GM12878 (cell line): ENCODE data around the gene TRAPPC2B. TPM values are rescaled to one million over a fixed set of nuclear protein-coding genes. Genes with fewer than 3 reads are reported as not detected.

Experiments
- ATAC-seq: fragments of 200-7000 bp; cut with Tn5 transposase; 3 replicates; pipeline ENCODE4 v1.9.1; 2020; ENCODE audit warnings: mild to moderate bottlenecking, moderate library complexity
- BruUV-seq: library from RNA; stranded (reverse); fragments of 400-500 nt; replicated peaks from 2 replicates; lab custom pipeline; 2021; lab: Mats Ljungman, UMichigan
- CTCF ChIA-PET: fragments of 300-600 bp; sonication (Branson Sonifier 250); formaldehyde crosslinking; extraction: SDS; loops from one replicate; lab custom pipeline; 2021; ENCODE audit warnings: inconsistent platforms; lab: Yijun Ruan, JAX
- POLR2A ChIA-PET: fragments of 350-600 bp; formaldehyde crosslinking; extraction: SDS; loops from one replicate; lab custom pipeline; 2021; ENCODE audit warnings: inconsistent platforms; lab: Charles Lee
- RAD21 ChIA-PET: fragments of 300-600 bp; sonication (Branson Sonifier 250); formaldehyde crosslinking; loops from one replicate; lab custom pipeline; 2023; ENCODE audit warnings: antibody characterized with exemption; ENCODE audit not compliant: unreplicated experiment; lab: Charles Lee
- SMC1A ChIA-PET: fragments of 300-600 bp; sonication (Branson Sonifier 250); formaldehyde crosslinking; loops from one replicate; lab custom pipeline; 2023; ENCODE audit not compliant: unreplicated experiment, uncharacterized antibody; lab: Charles Lee
- DNase-seq: peaks from one replicate; pipeline ENCODE4 v3.0.0-alpha.2; 2011; ENCODE audit warnings: low read depth, low spot score
- FAIRE-seq: peaks from 3 replicates; lab custom pipeline; 2011; peaks lifted over from hg19 to GRCh38; lab: Jason Lieb, UNC
- H2AFZ ChIP-seq: 2 replicates; pipeline ENCODE4 v1.6.0; 2011; ENCODE audit warnings: low read depth, low read length, control low read depth; ENCODE audit not compliant: control insufficient read depth
- H3K27ac ChIP-seq: 2 replicates; pipeline ENCODE4 v1.5.1; 2011; ENCODE audit warnings: control low read depth; ENCODE audit not compliant: control insufficient read depth, insufficient read depth
- H3K27me3 ChIP-seq, 2 experiments: replicated peaks in 1 of 2; 2 replicates each; pipeline versions ENCODE4 v1.6.0 to v1.6.1; 2011; ENCODE audit warnings: low read length in 1 of 2; ENCODE audit not compliant: control insufficient read depth in 2 of 2, insufficient read depth in 2 of 2
- H3K36me3 ChIP-seq, 2 experiments: 2 replicates each; pipeline ENCODE4 v1.5.1; 2011; ENCODE audit warnings: low read length in 1 of 2; ENCODE audit not compliant: control insufficient read depth in 2 of 2, insufficient read depth in 2 of 2
- H3K4me1 ChIP-seq: 2 replicates; pipeline ENCODE4 v1.6.1; 2011; ENCODE audit warnings: mild to moderate bottlenecking, low read length, moderate library complexity, mixed read lengths; ENCODE audit not compliant: control insufficient read depth, insufficient read depth
- H3K4me2 ChIP-seq: 2 replicates; pipeline ENCODE4 v1.6.0; 2011; ENCODE audit warnings: control low read depth; ENCODE audit not compliant: control insufficient read depth, insufficient read depth
- H3K4me3 ChIP-seq: fragments of 200-600 bp; sonication (generic); 2 replicates; pipeline ENCODE4 v1.5.1; 2016
- H3K79me2 ChIP-seq: 2 replicates; pipeline ENCODE4 v1.6.0; 2011; ENCODE audit warnings: low read length; ENCODE audit not compliant: control insufficient read depth, insufficient read depth
- H3K9ac ChIP-seq: 2 replicates; pipeline ENCODE4 v1.8.0; 2011; ENCODE audit warnings: low read length, control low read depth, mixed read lengths; ENCODE audit not compliant: control insufficient read depth, insufficient read depth
- H3K9me3 ChIP-seq: replicated peaks from 3 replicates; pipeline ENCODE4 v1.5.1; 2011; ENCODE audit warnings: mild to moderate bottlenecking, low read length; ENCODE audit not compliant: control insufficient read depth, insufficient read depth
- H4K20me1 ChIP-seq: 2 replicates; pipeline ENCODE4 v1.6.0; 2011; ENCODE audit not compliant: control insufficient read depth, insufficient read depth
- BRCA1 ChIP-seq: IDR thresholded peaks from 2 replicates; pipeline ENCODE4 v1.6.1; 2011; ENCODE audit warnings: low read depth, low read length, improper control_type of control experiment
- CREM ChIP-seq: IDR thresholded peaks from 2 replicates; pipeline ENCODE4 v1.6.1; 2014; ENCODE audit warnings: antibody characterized with exemption, low read depth
- DPF2 ChIP-seq: fragments of 450-650 bp; IDR thresholded peaks from 2 replicates; pipeline ENCODE4 v1.6.1; 2017; ENCODE audit warnings: mild to moderate bottlenecking
- NFYB ChIP-seq: IDR thresholded peaks from 2 replicates; pipeline ENCODE4 v1.6.1; 2011; ENCODE audit warnings: low read depth, mild to moderate bottlenecking, low read length, improper control_type of control experiment, moderate library complexity; ENCODE audit not compliant: insufficient read depth
- PAX5 ChIP-seq: IDR thresholded peaks from 2 replicates; pipeline ENCODE4 v1.6.1; 2011; ENCODE audit warnings: low read depth, low read length, borderline replicate concordance
- POLR2AphosphoS5 ChIP-seq: IDR thresholded peaks from 2 replicates; pipeline ENCODE4 v1.6.1; 2011; ENCODE audit warnings: mild to moderate bottlenecking, low read length, inconsistent platforms
- POU2F2 ChIP-seq: IDR thresholded peaks from 3 replicates; pipeline ENCODE4 v1.6.1; 2011; ENCODE audit warnings: low read depth, mild to moderate bottlenecking, low read length, borderline replicate concordance
- RUNX3 ChIP-seq: IDR thresholded peaks from 2 replicates; pipeline ENCODE4 v1.6.1; 2012; ENCODE audit warnings: low read length, inconsistent platforms
- SREBF1 ChIP-seq: IDR thresholded peaks from 2 replicates; pipeline ENCODE4 v1.6.1; 2012; ENCODE audit warnings: mild to moderate bottlenecking, low read length
- WGBS: methylation state at CpG from one replicate; pipeline ENCODE4 v1.1.6; 2016; ENCODE audit warnings: low lambda C conversion rate; ENCODE audit not compliant: insufficient replicate concordance, insufficient coverage; ENCODE audit errors: missing lambda C conversion rate; 5-methylcytosine and 5-hydroxymethylcytosine counted together
- in situ Hi-C: fragments of 300-500 bp; cut with MboI; formaldehyde crosslinking; loops from 9 replicates; pipeline ENCODE4 v1.14.3; 2018; ENCODE audit warnings: mixed read lengths
- intact Hi-C: fragments of 100-400 bp; cut with micrococcal nuclease; formaldehyde crosslinking; loops from one replicate; pipeline ENCODE4 v1.14.2; 2022; ENCODE audit not compliant: unreplicated experiment
- polyA plus RNA-seq, 11 experiments: library from polyadenylated mRNA; depleted of rRNA in 4 of 11; unstranded in 6 of 11; stranded (reverse) in 5 of 11; fragments of >200 nt; fragmentation: Nextera tagmentation in 4 of 11; fragmentation: Illumina TruSeq in 1 of 11; extraction: Ambion mirVana in 4 of 11; extraction: Trizol in 1 of 11; gene quantifications; 1 replicate in 1 of 11; 2 replicates in 10 of 11; pipeline versions ENCODE4 v1.2.1 to v1.2.3, GENCODE V29; 2011 to 2016; ENCODE audit warnings: inconsistent platforms in 2 of 11, missing spikeins in 2 of 11, low read depth in 1 of 11
- total RNA-seq, 4 experiments: library from RNA; depleted of rRNA in 3 of 4; stranded (reverse); fragments of >200 nt in 3 of 4; fragmentation: Illumina TruSeq in 1 of 4; extraction: Trizol in 1 of 4; gene quantifications; 2 replicates each; pipeline versions ENCODE4 v1.2.1 to v1.2.3, GENCODE V29; 2013 to 2021
- TF ChIP-seq, protein P1 (sequence below): fragments of 450-650 bp; IDR thresholded peaks from 2 replicates; pipeline ENCODE4 v1.6.1; 2017; ENCODE audit warnings: low read depth, mild to moderate bottlenecking, moderate library complexity
- TF ChIP-seq, protein P2 (sequence below): IDR thresholded peaks from 2 replicates; pipeline ENCODE4 v1.6.1; 2012; ENCODE audit warnings: low read length, inconsistent platforms
- TF ChIP-seq, protein P3 (sequence below): fragments of 450-650 bp; formaldehyde crosslinking; IDR thresholded peaks from 2 replicates; pipeline ENCODE4 v1.5.0; 2022; ENCODE audit warnings: mild to moderate bottlenecking, missing genetic modification characterization
- TF ChIP-seq, protein P4 (sequence below): fragments of 450-650 bp; IDR thresholded peaks from 2 replicates; pipeline ENCODE4 v1.6.1; 2016; ENCODE audit warnings: mild to moderate bottlenecking

Gene TRAPPC2B
- total and polyA plus RNA-seq, 10 of the 15 experiments (the other 5 are each of a cell fraction or from before 2014, with no cell fraction given), result 10.6 to 86.4 (median 25.6) TPM

DNA sequence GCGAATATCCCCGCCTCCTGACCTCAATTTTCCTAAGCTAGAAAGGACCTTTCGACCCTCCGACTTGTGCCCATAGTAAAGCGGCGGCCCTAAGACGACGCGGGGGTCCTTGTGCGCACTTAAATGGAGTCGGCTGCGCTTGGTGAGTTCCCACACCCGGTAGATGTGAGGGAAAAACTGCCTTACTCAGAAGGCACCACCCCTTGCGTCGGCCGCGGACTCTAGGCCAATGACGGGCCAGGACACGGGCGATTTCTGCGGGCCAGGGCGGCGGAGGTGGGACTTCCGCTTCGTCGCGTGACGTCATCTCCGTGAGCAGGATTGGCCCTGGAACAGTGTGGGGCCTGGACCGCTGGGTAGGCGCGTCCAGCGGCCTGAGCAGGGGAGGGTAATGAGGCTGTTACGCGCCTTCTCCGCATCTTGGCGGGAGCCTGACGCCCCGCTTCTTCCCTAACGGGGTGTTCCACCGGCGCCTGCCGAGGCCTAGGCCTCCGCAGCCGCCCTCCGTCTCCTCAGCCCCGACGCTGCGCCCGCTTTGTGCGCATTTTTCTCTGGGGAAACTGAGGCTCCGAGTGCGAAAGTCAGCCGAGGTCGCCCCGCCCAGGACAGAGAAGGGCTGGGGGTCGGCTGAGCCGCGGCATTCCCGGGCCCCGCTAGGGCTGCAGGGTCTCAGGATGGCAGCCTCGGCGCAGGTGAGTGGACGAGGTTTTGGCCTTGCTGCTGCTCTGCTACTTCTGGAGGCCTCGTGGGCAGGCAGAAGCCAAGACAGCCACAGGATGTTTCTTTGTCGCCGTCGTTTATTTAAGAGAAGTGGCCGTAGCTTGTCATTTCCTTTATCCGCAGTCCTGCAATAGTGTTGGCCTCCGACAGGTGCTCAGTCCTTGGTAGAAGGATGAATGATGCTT lies 42.9 kb upstream of the TRAPPC2B start, which contains the start of gene ZNF543:
Gene ZNF543 (plus strand): TSS at position 293 of the 905 bp plus-strand sequence. CDS start 382 bp downstream, at position 675.
- Histone ChIP-seq H2AFZ (peak within 1 kb of the TSS; percentile 93), H3K9ac (peak within 1 kb of the TSS; percentile 94), H3K4me1 (peaks cover 3% of the 10 kb centered on the region; the same call in 1 of the 2 replicates), H3K9me3 (no peaks in the 10 kb centered on the region), H3K27ac (peak within 1 kb of the TSS; percentile 90), H3K4me3 (peak within 1 kb of the TSS; percentile 86), H3K79me2 (peaks cover 26% of the 10 kb centered on the region), H3K4me2 (peak within 1 kb of the TSS; percentile 79), H3K36me3 (peaks cover 3 to 10% of the 10 kb centered on the region in 2 experiments; a peak in 3 of 4 replicates), H3K27me3 (no peaks in the 10 kb centered on the region), H4K20me1 (no peaks in the 10 kb centered on the region)
- RAD21 ChIA-PET, result interaction anchor here (0.7 kb wide), 1 partner anchor 37 kb away, joined by 3 read pairs; no protein-coding TSS in a partner anchor
- DNase-seq (peak; percentile 77), ATAC-seq (peak; percentile 98), FAIRE-seq (peak; percentile 97)
- no TSS peak for BruUV-seq
- CTCF ChIA-PET, result interaction anchor here (0.7 to 2.8 kb wide), 3 partner anchors 30 to 48 kb away, joined by 3 to 6 read pairs (median 4); partner anchors contain the start of genes TRAPPC2B, ZNF304 and ZNF547
- POLR2A ChIA-PET, result interaction anchor here (1.0 to 1.5 kb wide), 2 partner anchors 19 to 30 kb away, joined by 4 read pairs; no protein-coding TSS in a partner anchor
- SMC1A ChIA-PET, result interaction anchor here (0.6 to 1.0 kb wide), 2 partner anchors 22 to 30 kb away, joined by 4 read pairs; no protein-coding TSS in a partner anchor
- intact Hi-C loops, result loop anchor here (1.0 kb wide), 2 partner anchors 39 to 80 kb away; partner anchors contain the start of gene ZNF805
- 1% methylated on average over 70 of the region's 71 CpGs for WGBS
- in situ Hi-C loops, result no loop called here
- TF ChIP-seq, protein P1, sequence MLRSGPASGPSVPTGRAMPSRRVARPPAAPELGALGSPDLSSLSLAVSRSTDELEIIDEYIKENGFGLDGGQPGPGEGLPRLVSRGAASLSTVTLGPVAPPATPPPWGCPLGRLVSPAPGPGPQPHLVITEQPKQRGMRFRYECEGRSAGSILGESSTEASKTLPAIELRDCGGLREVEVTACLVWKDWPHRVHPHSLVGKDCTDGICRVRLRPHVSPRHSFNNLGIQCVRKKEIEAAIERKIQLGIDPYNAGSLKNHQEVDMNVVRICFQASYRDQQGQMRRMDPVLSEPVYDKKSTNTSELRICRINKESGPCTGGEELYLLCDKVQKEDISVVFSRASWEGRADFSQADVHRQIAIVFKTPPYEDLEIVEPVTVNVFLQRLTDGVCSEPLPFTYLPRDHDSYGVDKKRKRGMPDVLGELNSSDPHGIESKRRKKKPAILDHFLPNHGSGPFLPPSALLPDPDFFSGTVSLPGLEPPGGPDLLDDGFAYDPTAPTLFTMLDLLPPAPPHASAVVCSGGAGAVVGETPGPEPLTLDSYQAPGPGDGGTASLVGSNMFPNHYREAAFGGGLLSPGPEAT, result peak; percentile 42
- TF ChIP-seq NFYB, result peak; percentile 61; the same call in 1 of the 2 replicates
- TF ChIP-seq BRCA1, result peak; percentile 43; the same call in 1 of the 2 replicates
- TF ChIP-seq SREBF1, result peak; percentile 36; the same call in 1 of the 2 replicates
- peak; percentile 90 for TF ChIP-seq POLR2AphosphoS5
- TF ChIP-seq, protein P2, sequence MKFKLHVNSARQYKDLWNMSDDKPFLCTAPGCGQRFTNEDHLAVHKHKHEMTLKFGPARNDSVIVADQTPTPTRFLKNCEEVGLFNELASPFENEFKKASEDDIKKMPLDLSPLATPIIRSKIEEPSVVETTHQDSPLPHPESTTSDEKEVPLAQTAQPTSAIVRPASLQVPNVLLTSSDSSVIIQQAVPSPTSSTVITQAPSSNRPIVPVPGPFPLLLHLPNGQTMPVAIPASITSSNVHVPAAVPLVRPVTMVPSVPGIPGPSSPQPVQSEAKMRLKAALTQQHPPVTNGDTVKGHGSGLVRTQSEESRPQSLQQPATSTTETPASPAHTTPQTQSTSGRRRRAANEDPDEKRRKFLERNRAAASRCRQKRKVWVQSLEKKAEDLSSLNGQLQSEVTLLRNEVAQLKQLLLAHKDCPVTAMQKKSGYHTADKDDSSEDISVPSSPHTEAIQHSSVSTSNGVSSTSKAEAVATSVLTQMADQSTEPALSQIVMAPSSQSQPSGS, result peak; percentile 31; the same call in 1 of the 2 replicates
- peak; percentile 97 for TF ChIP-seq CREM
- peak; percentile 60; the same call in 2 of the 3 replicates for TF ChIP-seq POU2F2
- peak; percentile 63; the same call in 1 of the 2 replicates for TF ChIP-seq PAX5
- TF ChIP-seq RUNX3, result peak; percentile 39
- TF ChIP-seq, protein P3, sequence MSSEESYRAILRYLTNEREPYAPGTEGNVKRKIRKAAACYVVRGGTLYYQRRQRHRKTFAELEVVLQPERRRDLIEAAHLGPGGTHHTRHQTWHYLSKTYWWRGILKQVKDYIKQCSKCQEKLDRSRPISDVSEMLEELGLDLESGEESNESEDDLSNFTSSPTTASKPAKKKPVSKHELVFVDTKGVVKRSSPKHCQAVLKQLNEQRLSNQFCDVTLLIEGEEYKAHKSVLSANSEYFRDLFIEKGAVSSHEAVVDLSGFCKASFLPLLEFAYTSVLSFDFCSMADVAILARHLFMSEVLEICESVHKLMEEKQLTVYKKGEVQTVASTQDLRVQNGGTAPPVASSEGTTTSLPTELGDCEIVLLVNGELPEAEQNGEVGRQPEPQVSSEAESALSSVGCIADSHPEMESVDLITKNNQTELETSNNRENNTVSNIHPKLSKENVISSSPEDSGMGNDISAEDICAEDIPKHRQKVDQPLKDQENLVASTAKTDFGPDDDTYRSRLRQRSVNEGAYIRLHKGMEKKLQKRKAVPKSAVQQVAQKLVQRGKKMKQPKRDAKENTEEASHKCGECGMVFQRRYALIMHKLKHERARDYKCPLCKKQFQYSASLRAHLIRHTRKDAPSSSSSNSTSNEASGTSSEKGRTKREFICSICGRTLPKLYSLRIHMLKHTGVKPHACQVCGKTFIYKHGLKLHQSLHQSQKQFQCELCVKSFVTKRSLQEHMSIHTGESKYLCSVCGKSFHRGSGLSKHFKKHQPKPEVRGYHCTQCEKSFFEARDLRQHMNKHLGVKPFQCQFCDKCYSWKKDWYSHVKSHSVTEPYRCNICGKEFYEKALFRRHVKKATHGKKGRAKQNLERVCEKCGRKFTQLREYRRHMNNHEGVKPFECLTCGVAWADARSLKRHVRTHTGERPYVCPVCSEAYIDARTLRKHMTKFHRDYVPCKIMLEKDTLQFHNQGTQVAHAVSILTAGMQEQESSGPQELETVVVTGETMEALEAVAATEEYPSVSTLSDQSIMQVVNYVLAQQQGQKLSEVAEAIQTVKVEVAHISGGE (CRISPR knock-in tag), result no peak
- TF ChIP-seq, protein P4, sequence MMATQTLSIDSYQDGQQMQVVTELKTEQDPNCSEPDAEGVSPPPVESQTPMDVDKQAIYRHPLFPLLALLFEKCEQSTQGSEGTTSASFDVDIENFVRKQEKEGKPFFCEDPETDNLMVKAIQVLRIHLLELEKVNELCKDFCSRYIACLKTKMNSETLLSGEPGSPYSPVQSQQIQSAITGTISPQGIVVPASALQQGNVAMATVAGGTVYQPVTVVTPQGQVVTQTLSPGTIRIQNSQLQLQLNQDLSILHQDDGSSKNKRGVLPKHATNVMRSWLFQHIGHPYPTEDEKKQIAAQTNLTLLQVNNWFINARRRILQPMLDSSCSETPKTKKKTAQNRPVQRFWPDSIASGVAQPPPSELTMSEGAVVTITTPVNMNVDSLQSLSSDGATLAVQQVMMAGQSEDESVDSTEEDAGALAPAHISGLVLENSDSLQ, result peak; percentile 29; the same call in 1 of the 2 replicates
- TF ChIP-seq DPF2, result 0 out of 2 replicates have a peak, but pooled peaks have one; percentile 51
